ENCODE results near the gene PPP1CA.
"Not testable (repeated sequence)": the region's sequence is repeated elsewhere in the genome, so short reads cannot be mapped to it uniquely, and the experiment has no call there.

Gene PPP1CA

DNA sequence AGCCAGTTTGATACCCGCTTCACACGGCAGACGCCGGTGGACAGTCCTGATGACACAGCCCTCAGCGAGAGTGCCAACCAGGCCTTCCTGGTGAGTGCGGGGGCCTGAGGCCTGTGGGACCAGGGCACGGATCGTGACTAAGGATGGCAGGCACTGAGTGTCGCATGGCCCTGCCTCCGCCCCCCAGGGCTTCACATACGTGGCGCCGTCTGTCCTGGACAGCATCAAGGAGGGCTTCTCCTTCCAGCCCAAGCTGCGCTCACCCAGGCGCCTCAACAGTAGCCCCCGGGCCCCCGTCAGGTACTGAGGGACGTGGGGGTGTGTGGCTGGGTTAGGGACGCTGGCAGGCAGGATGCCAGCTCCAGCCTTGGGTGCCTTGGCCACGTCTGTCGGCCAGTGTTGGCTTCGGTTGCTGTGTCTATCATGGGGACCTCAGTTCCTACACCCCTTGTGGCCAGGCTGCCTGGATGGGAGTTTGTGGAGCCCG, 32.8 kb upstream of the PPP1CA start:
- DNase-seq, result no peak

- DNase-seq, result no peak
These were observed 32.1 kb upstream of the PPP1CA start for GRCh38 chr11:67433536-67434394.

DNA sequence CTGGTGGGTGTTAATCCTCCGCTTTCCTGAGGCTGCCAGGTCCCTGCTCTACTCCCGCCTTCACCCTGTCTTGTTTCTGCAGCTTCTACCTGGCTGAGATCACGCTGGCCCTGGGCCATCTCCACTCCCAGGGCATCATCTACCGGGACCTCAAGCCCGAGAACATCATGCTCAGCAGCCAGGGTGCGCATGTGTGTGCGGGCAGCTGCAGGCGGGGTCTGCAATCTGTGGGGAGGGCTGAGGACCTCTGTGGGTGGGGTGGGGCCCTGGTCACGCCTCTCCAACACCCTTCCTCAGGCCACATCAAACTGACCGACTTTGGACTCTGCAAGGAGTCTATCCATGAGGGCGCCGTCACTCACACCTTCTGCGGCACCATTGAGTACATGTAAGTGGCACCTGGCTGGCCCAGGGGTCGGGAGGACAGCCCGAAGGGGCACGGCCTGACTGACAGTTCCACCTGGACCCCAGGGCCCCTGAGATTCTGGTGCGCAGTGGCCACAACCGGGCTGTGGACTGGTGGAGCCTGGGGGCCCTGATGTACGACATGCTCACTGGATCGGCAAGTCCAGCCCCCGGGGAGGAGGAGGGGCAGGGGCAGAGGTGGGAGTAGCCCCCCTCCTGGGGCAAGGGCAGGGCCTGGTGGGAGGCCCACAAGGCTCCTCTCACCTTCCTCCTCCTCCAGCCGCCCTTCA, 31.1 kb upstream of the PPP1CA start:
- DNase-seq, result no peak

GRCh38 chr11:67431346-67432249, 29.9 kb upstream of the PPP1CA start:
- DNase-seq, result no peak

- DNase-seq, result no peak
These were observed 28.1 kb upstream of the PPP1CA start for GRCh38 chr11:67429722-67430121.

- DNase-seq, result no peak
These were observed 27.5 kb upstream of the PPP1CA start for GRCh38 chr11:67429038-67429668.

DNA sequence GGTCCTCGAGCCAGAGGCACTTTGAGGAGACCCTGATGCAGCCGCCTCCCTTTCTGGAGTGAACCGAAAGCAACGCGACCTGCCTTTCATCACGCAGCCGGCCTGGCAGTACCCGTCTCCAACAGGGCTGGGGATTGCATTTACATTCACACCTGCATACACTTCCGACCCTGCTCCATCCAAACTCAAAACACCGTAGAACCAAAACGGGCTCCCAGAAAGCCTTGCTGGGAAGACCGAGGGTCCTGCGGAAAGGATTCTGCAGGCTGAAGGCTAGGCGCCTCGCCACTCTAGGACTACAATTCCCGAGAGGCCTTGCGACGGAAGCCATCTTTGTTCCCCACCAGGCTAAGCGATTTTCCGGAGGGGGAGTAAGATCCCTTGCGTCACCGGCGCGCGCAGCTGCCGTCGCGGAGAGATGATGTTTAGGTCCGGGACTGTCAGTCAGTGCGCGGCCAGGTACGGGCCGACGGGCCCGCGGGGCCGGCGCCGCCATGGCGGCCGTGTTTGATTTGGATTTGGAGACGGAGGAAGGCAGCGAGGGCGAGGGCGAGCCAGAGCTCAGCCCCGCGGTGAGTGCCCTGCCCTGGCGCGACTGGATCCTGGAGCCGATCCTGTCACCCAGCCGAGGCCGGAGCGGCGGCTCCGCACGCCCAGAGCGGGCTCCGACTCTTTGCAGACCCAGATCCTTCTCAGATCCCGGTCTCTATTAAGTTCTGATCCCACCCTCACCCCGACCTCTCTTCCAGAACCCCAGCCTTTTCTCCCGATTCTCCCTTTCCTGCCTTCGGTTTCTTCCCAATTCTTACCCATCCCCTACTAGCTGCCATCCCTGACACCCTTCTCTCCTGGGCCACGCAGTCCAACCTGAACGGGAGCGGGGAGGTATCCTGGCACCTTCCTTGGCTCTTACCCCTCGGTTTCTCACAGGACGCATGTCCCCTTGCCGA, 26.7 kb upstream of the PPP1CA start, which contains the start of gene RPS6KB2:
Gene RPS6KB2 (plus strand): TSS at position 443 of the 950 bp plus-strand sequence. CDS start 52 bp downstream, at position 495.
- DNase-seq, result peak; percentile 92

GRCh38 chr11:67427364-67427859, 25.8 kb upstream of the PPP1CA start:
- not testable (repeated sequence) for DNase-seq

DNA sequence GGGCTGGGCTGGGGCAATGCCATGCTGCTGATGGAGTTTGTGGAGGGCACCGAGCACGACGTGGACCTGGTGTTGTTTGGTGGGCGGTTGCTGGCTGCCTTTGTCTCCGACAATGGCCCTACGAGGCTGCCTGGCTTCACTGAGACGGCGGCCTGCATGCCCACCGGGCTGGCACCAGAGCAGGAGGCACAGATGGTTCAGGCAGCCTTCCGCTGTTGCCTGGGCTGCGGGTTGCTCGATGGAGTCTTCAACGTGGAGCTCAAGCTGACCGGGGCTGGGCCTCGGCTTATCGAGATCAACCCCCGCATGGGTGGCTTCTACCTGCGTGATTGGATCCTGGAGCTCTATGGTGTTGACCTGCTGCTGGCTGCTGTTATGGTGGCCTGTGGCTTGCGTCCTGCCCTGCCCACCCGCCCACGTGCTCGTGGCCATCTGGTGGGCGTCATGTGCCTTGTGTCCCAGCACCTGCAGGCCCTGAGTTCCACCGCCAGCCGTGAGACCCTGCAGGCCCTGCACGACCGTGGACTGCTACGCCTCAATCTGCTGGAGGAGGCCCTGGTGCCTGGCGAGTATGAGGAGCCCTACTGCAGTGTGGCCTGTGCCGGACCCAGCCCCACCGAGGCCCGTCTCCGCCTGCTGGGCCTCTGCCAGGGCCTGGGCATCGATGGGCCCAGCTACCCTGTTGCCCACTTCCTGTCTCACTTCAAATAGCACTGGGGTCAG, 22.4 kb upstream of the PPP1CA start:
- no peak for DNase-seq

GRCh38 chr11:67423466-67423865, 21.8 kb upstream of the PPP1CA start:
- no peak for DNase-seq

GRCh38 chr11:67422891-67423290, 21.2 kb upstream of the PPP1CA start:
- DNase-seq, result no peak

DNA sequence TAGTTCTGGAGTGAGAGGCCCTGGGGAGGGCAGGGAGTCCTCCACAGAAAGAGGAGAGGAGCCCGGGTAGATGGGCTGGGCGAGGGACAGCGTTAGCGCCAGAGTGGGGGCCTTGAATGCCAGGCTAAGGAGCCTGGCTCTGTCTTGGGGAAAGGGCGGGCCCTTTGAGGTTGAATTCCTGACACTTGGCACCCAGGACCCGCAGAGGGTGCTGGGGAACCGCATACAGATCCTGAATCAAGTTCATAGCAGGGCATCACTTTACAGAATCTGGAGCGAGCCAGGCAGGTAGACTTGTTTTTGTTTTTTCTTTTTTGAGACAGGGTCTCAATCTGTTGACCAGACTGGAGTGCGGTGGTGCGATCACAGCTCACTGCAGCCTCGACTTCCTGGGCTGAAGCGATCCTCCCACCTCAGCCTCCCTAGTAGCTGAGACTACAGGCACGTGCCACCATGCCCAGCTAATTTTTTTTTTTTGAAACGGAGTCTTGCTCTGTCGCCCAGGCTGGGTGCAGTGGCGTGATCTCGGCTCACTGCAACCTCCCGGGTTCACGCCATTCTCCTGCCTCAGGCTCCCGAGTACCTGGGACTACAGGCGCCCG, 19.9 kb upstream of the PPP1CA start:
- DNase-seq, result no peak

DNA sequence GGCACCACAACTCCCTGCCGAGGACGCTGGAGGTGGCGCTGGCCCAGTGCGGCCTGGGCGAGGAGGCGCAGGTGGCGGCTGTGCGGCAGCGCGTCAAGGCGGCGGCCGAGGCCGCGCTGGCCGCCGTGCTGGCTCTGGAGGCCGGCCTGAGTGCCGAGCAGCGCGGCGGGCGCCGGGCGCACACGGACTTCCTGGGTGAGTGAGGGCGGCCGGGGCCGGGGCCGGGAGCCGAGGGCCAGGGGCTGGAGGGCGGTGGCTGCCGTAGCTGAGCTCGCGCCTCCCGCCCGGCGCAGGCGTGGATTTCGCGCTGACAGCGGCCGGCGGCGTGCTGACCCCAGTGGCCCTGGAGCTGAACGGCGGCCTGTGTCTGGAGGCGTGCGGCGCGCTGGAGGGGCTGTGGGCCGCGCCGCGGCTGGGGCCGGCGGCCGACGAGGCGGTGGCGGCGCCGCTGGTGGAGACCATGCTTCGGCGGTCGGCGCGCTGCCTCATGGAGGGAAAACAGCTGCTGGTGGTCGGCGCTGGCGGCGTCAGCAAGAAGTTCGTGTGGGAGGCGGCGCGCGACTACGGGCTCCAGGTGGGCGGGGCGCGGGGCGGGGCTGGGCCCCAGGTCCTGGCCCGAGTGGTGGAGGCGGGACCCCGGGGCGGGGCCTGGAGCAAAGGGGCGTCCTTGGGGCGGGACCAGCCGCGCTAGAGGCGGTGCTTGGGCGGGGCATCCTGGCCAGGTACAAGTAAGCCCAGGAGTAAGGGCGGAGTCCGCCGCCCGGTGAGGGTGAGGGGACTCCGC, 19.2 kb upstream of the PPP1CA start:
- DNase-seq, result peak; percentile 63

DNA sequence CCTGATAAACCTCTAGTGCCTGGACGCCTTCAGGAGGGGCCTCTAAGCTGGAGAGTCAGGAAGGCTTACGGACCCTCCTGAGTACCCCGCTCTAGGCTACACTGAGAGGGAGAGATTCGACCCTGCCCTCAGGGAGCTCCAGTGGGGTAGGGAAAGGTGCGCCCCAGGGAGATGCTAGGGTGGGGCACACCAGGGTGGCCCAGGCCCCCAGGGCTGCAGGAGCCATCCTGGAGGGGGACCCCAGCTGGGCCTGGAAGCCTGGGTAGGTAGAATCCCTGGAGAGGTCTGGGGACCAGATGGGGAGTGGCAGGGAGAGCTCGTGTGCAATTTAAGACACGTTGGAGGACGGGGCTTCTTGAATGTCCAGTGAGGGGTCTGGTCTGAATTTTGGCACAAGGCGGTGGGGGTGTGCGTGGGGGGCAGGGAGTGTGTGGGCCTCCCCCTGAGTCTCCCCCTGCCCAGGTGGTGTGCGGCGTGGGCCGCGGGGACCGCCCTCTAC, 18.5 kb upstream of the PPP1CA start:
- no peak for DNase-seq

- no peak for DNase-seq
These were observed 17.8 kb upstream of the PPP1CA start for GRCh38 chr11:67419325-67420049.

DNA sequence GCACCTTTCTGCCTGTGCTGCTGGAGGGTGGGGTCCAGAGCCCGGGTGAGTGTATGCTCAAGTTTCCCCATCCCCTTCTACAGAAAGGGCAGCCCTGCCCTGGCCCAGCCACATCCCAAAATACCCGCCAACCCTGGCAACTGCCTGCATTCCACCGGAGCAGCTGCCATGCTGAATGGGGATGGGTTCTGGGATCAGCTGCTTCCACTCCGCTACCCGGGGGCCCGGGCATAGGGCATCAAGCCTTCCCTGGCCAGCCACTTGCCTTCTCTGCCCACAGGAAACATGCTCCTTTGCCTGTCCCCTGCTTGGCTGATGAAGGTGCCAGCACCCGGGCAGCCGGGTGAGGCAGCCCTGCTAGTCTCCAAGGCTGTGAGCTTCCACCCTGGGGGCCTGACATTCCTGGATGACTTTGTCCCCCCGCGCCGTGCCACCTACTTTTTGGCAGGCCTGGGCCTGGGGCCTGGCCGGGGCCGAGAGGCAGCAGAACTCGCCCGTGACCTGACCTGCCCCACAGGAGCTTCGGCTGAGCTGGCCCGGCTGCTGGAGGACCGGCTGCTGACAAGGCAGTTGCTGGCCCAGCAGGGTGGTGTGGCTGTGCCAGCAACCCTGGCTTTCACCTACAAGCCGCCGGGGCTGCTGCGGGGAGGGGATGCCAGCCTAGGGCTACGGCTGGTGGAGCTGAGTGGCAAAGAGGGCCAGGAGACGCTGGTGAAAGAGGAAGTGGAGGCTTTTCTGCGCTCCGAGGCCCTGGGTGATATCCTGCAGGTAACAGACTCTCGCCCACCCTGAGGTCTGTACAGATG, 17.0 kb upstream of the PPP1CA start:
- no peak for DNase-seq

GRCh38 chr11:67417425-67417824, 15.8 kb upstream of the PPP1CA start:
- no peak for DNase-seq
